D721Med (cell line): ENCODE results near the gene ZCCHC7.

Experiments
- DNase-seq: peaks from one replicate; pipeline ENCODE4 v3.0.0; 2011; ENCODE audit warnings: low spot score; ENCODE audit not compliant: insufficient read length
- FAIRE-seq: peaks from 2 replicates; lab custom pipeline; 2011; peaks lifted over from hg19 to GRCh38; lab: Jason Lieb, UNC
- CTCF ChIP-seq: IDR thresholded peaks from 2 replicates; pipeline ENCODE4 v1.5.1; 2012; ENCODE audit warnings: mild to moderate bottlenecking, control low read depth; ENCODE audit not compliant: insufficient read depth; ENCODE audit errors: missing control alignments

Gene ZCCHC7

DNA sequence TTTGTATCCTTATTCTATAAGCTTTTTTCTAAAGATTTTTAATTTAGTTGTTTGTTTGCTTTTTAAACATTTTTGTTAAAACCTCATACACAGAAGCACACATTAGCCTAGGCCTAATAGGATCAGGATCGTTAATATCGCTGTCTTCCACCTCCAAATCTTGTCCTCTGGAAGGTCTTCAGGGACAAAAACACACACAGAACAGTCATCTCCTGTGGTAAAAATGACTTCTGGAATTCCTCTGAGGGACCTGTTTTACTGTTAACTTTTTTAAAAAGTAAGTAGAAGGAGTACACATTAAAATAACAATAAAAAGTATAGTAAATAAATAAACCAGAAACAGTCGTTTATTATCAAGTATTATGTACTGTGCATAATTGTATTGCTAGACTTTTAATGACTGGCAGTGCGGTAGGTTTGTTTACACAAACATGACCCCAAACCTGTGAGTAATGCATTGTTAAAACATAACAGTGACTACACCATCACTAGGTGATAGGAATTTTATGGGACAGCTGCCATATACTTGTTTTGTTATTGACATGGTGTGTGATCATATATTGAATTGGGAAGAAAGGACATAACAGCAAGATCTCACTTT is 109.6 kb downstream of the ZCCHC7 start:
- no peak for TF ChIP-seq CTCF
- no peak for DNase-seq
- no peak for FAIRE-seq

DNA sequence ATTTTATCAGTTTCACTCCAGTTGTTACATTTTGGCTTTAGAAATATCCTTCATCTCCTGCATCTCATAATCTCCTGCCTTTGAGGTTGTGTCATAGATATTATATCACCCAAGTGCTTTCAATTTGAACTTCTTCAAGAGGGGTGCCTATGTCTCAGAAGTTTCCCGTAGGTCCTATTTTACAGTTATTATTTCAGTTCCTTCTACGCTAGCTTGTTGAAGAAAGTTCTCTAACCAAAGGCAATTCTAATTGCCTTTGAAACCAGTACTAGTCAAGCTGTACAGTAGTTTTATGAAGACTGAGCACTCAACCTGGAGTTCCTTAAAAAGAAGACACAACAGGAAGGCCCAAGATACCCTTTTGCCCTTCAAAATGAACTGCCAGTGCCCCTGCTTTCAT is 116.4 kb downstream of the ZCCHC7 start:
- FAIRE-seq: peak; percentile 11
- DNase-seq: no peak
- TF ChIP-seq CTCF: no peak

DNA sequence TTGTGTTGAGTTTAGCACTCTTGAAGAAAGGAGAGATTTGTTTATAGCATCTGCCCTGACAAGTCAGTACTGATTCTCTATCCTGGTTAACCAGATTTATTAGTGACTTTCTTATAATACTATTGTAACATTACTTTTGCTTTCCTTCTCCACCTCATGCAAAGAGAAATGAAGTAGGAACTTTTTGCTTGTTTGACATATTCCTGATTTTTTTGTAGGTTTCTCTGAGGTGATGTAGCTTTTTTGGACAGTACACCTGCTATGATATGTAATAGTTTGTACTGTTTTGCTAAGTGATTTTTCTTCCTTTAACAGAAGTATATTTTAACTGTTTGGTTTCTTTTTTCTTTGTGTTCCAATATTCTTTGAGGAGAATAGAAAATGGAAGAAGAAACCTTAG is 117.7 kb downstream of the ZCCHC7 start:
- TF ChIP-seq CTCF: no peak
- no peak for DNase-seq
- FAIRE-seq: no peak

DNA sequence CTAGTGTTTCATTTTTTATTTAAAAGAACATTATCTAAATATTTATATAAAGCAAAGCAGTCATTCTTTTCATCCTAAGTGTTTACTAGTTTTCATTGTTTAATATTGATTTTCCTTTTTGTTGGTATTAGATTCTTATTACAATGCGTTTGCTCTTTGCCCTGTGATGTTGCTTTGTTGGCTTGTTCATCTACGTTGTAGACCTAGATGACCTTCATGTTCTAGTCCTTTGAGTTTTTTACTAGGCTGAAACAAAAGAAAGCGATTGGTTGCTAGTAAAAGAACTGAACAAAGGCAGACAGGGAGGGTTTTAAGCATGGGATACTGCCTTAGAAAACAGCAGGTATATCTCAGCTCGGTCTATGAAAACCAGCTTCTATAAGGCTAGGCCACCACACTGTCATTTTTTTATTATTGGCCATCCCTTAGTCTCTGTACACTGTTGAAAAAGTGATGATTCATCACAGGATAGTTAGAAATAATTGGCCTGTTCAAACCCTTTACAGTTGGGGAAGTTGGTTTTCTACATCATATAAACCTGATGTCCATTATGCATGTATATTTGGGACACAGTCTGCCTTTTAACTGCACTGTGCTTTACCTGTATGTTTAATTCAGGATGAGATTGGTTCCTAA is 119.0 kb downstream of the ZCCHC7 start:
- DNase-seq (no peak), FAIRE-seq (peak; percentile 75)
- TF ChIP-seq CTCF: no peak

- TF ChIP-seq CTCF: no peak
- no peak for FAIRE-seq
- no peak for DNase-seq
Measured at GRCh38 chr9:37239921-37240320, 119.5 kb downstream of the ZCCHC7 start.

- DNase-seq: no peak
- no peak for TF ChIP-seq CTCF
Measured at GRCh38 chr9:37241340-37241739, 121.0 kb downstream of the ZCCHC7 start.

DNA sequence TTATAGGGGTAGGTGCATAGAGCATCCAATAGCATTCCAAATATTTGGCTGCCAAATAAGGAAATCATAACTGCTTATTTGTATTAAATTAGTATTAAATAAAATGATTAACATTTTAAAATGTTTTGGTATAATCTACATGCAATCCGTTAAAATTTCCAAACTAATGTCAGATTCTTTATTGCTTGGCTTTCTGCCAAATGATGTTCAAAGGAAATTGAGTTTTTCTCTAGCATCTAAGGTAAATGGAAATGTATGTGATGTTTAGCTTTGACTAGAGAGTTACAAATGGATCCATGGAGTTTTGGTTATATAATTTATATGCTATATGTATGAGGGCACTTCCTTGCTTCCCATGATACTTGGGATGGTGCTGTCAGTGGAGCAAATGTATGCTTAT is 121.7 kb downstream of the ZCCHC7 start:
- no peak for FAIRE-seq
- DNase-seq: no peak
- no peak for TF ChIP-seq CTCF

More at GRCh38 chr9:37241340-37241739, 121.0 kb downstream of the ZCCHC7 start:
- FAIRE-seq: no peak
